Measurements from ENCODE around the gene PHC3. TPM values are rescaled to one million over a fixed set of nuclear protein-coding genes. Genes with fewer than 3 reads are reported as not detected.

PHC3 gene
- total RNA-seq, 4 donors from 2014 or later, result 44.9 to 87.0 (median 69.7) TPM

- intact Hi-C loops (cut with DNase I; ENCODE audit: low total_unique reads), result no loop called here
- Histone ChIP-seq H3K4me1 (no peaks in the 10 kb centered on the region), H3K36me3 (no peaks in the 10 kb centered on the region), H3K27ac (no peak overlapping the region), H3K27me3 (no peaks in the 10 kb centered on the region), H3K9me3 (no peaks in the 10 kb centered on the region), H3K4me3 (no peak overlapping the region)
- WGBS, 2 donors (ENCODE audit: low coverage in 1 of 2), result 95 to 96% methylated on average over 9 to 16 of the region's 16 CpGs
- DNase-seq, result no peak
- TF ChIP-seq CTCF (IDR thresholded peaks at IDR 0.05) (no peak), EP300 (IDR thresholded peaks at IDR 0.05; ENCODE audit: low read depth) (no peak), POLR2A (IDR thresholded peaks at IDR 0.05) (no peak), POLR2AphosphoS5 (IDR thresholded peaks at IDR 0.05) (no peak)
- in situ Hi-C loops (cut with MboI; ENCODE audit: low pct_ligation_motif_present in 1 of 4, low pct_unique_long_range_greater_than_20kb in 1 of 4, low sequenced_read_pairs in 3 of 4), result no loop called here
Observed at GRCh38 chr3:170062769-170063168, 118.8 kb downstream of the PHC3 start.

- no peak overlapping the region for H3K4me3 ChIP-seq
- H3K9me3 ChIP-seq, result no peaks in the 10 kb centered on the region
- in situ Hi-C loops (cut with MboI; ENCODE audit: low pct_ligation_motif_present in 1 of 4, low pct_unique_long_range_greater_than_20kb in 1 of 4, low sequenced_read_pairs in 3 of 4), result no loop called here
- intact Hi-C loops (cut with DNase I; ENCODE audit: low total_unique reads), result no loop called here
- no peaks in the 10 kb centered on the region for H3K27me3 ChIP-seq
- DNase-seq, result no peak
- no peak for TF ChIP-seq EP300 (IDR thresholded peaks at IDR 0.05; ENCODE audit: low read depth)
- no peak for TF ChIP-seq POLR2AphosphoS5 (IDR thresholded peaks at IDR 0.05)
- no peak for TF ChIP-seq CTCF (IDR thresholded peaks at IDR 0.05)
- no peak for TF ChIP-seq POLR2A (IDR thresholded peaks at IDR 0.05)
- H3K4me1 ChIP-seq, result no peaks in the 10 kb centered on the region
- no peak overlapping the region for H3K27ac ChIP-seq
- no peaks in the 10 kb centered on the region for H3K36me3 ChIP-seq
- 95 to 100% methylated on average over 1 to 20 of the region's 20 CpGs for WGBS, 2 donors (ENCODE audit: low coverage in 1 of 2)
Observed at GRCh38 chr3:170062068-170062467, 119.5 kb downstream of the PHC3 start.

- Histone ChIP-seq H3K4me3 (no peak overlapping the region), H3K27ac (no peak overlapping the region), H3K36me3 (no peaks in the 10 kb centered on the region), H3K4me1 (no peaks in the 10 kb centered on the region), H3K9me3 (no peaks in the 10 kb centered on the region), H3K27me3 (no peaks in the 10 kb centered on the region)
- in situ Hi-C loops (cut with MboI; ENCODE audit: low pct_ligation_motif_present in 1 of 4, low pct_unique_long_range_greater_than_20kb in 1 of 4, low sequenced_read_pairs in 3 of 4) (no loop called here), intact Hi-C loops (cut with DNase I; ENCODE audit: low total_unique reads) (no loop called here)
- no peak for DNase-seq
- no peak for TF ChIP-seq EP300 (IDR thresholded peaks at IDR 0.05; ENCODE audit: low read depth)
- TF ChIP-seq POLR2A (IDR thresholded peaks at IDR 0.05), result no peak
- TF ChIP-seq CTCF (IDR thresholded peaks at IDR 0.05), result no peak
- TF ChIP-seq POLR2AphosphoS5 (IDR thresholded peaks at IDR 0.05), result no peak
- WGBS, 2 donors (ENCODE audit: low coverage in 1 of 2), result 83 to 100% methylated on average over 1 of the region's 1 CpG
Observed at GRCh38 chr3:170059447-170059846, 122.1 kb downstream of the PHC3 start.

GRCh38 chr3:170058127-170058526 lies 123.4 kb downstream of the PHC3 start:
- no peaks in the 10 kb centered on the region for H3K4me1 ChIP-seq
- in situ Hi-C loops (cut with MboI; ENCODE audit: low pct_ligation_motif_present in 1 of 4, low pct_unique_long_range_greater_than_20kb in 1 of 4, low sequenced_read_pairs in 3 of 4) (no loop called here), intact Hi-C loops (cut with DNase I; ENCODE audit: low total_unique reads) (no loop called here)
- no peaks in the 10 kb centered on the region for H3K27me3 ChIP-seq
- no peaks in the 10 kb centered on the region for H3K36me3 ChIP-seq
- H3K27ac ChIP-seq, result no peak overlapping the region
- TF ChIP-seq EP300 (IDR thresholded peaks at IDR 0.05; ENCODE audit: low read depth) (no peak), POLR2A (IDR thresholded peaks at IDR 0.05) (no peak), POLR2AphosphoS5 (IDR thresholded peaks at IDR 0.05) (no peak), CTCF (IDR thresholded peaks at IDR 0.05) (no peak)
- no peaks in the 10 kb centered on the region for H3K9me3 ChIP-seq
- DNase-seq, result no peak
- 50 to 65% methylated on average over 1 to 6 of the region's 6 CpGs for WGBS, 2 donors (ENCODE audit: low coverage in 1 of 2)
- H3K4me3 ChIP-seq, result no peak overlapping the region
